ENCODE results near the gene DESI1. TPM values are rescaled to one million over a fixed set of nuclear protein-coding genes. Genes with fewer than 3 reads are reported as not detected.

The DESI1 gene
- total RNA-seq, 4 donors from 2014 or later: 22.3 to 39.4 (median 29.9) TPM

DNA sequence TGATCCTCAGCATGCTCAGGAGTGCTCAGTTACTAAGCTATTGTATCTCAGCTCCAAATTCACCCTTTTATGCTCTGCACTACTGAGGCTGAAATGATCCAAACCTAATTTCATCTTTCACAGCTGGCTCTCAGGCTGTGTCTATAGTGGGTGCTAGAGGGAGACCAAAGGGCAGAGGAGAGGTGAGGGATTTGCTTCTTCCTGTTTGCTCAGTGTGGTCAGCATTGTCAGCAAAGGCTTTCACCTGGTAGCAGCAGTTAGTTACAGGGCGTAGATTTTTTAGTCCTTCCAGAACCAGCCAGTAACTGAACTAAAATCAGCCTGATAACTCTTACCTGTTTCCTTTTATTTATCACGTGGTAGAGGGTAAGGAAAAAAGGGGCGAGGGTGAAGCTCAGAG is 33.5 kb upstream of the DESI1 start:
- Histone ChIP-seq H3K27me3 (no peaks in the 10 kb centered on the region), H3K9me3 (no peaks in the 10 kb centered on the region), H3K4me3 (no peak overlapping the region), H3K4me1 (no peaks in the 10 kb centered on the region), H3K36me3 (peaks cover 0 to 100% (median 3%) of the 10 kb centered on the region in 3 donors), H3K27ac (no peak overlapping the region)
- no peak for DNase-seq
- no peak for TF ChIP-seq POLR2A (IDR thresholded peaks at IDR 0.05)
- TF ChIP-seq, protein P1, sequence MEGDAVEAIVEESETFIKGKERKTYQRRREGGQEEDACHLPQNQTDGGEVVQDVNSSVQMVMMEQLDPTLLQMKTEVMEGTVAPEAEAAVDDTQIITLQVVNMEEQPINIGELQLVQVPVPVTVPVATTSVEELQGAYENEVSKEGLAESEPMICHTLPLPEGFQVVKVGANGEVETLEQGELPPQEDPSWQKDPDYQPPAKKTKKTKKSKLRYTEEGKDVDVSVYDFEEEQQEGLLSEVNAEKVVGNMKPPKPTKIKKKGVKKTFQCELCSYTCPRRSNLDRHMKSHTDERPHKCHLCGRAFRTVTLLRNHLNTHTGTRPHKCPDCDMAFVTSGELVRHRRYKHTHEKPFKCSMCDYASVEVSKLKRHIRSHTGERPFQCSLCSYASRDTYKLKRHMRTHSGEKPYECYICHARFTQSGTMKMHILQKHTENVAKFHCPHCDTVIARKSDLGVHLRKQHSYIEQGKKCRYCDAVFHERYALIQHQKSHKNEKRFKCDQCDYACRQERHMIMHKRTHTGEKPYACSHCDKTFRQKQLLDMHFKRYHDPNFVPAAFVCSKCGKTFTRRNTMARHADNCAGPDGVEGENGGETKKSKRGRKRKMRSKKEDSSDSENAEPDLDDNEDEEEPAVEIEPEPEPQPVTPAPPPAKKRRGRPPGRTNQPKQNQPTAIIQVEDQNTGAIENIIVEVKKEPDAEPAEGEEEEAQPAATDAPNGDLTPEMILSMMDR (IDR thresholded peaks at IDR 0.05): no peak

DNA sequence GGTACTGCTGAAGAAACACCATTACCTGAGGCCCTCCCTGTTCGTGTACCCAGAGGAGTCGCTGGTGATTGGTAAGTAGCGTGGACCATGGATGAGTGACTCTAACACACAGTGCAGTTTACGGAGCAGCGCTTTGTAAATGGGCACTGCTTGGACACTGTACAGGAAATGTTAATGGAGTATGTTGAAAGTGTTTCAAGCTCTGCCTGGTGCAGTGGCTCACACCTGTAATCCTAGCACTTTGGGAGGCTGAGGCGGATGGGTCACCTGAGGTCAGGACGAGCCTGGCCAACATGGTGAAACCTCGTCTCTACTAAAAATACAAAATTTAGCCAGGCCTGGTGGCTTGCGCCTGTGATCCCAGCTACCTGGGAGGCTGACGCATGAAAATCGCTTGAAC is 30.0 kb upstream of the DESI1 start:
- DNase-seq: no peak
- H3K4me3 ChIP-seq: no peak overlapping the region
- peaks cover 0 to 95% (median 3%) of the 10 kb centered on the region in 3 donors for H3K36me3 ChIP-seq
- H3K27me3 ChIP-seq: no peaks in the 10 kb centered on the region
- TF ChIP-seq POLR2A (IDR thresholded peaks at IDR 0.05): no peak
- TF ChIP-seq, protein P1 (IDR thresholded peaks at IDR 0.05): no peak
- no peaks in the 10 kb centered on the region for H3K4me1 ChIP-seq
- H3K27ac ChIP-seq: no peak overlapping the region
- H3K9me3 ChIP-seq: no peaks in the 10 kb centered on the region

DNA sequence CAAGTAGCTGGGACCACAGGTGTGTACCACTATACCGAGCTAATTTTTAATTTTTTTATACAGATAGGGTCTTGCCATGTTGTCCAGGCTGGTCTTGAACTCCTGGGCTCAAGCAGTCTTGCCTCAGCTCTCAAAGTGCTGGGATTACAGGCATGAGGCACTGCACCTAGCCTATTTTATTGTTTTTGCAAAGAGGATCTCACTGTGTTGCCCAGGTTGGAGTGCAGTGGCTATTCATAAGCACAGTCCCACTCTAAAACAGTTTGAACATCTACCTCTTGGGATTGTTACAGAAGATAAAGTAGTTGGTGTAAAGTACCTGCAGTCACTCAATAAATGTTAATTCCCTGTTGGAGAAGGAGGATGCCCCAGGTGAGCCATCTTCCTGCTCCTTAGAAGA is 29.4 kb upstream of the DESI1 start:
- Histone ChIP-seq H3K4me1 (no peaks in the 10 kb centered on the region), H3K27me3 (no peaks in the 10 kb centered on the region), H3K27ac (no peak overlapping the region), H3K36me3 (peaks cover 0 to 93% (median 3%) of the 10 kb centered on the region in 3 donors), H3K4me3 (no peak overlapping the region), H3K9me3 (no peaks in the 10 kb centered on the region)
- DNase-seq: no peak
- TF ChIP-seq POLR2A (IDR thresholded peaks at IDR 0.05): no peak
- TF ChIP-seq, protein P1 (IDR thresholded peaks at IDR 0.05): no peak

GRCh38 chr22:41648432-41648831 is 27.6 kb upstream of the DESI1 start:
- Histone ChIP-seq H3K27me3 (no peaks in the 10 kb centered on the region), H3K4me1 (no peaks in the 10 kb centered on the region), H3K27ac (no peak overlapping the region), H3K36me3 (peaks cover 0 to 92% (median 0%) of the 10 kb centered on the region in 3 donors), H3K4me3 (no peak overlapping the region), H3K9me3 (no peaks in the 10 kb centered on the region)
- TF ChIP-seq POLR2A (IDR thresholded peaks at IDR 0.05): no peak
- TF ChIP-seq, protein P1 (IDR thresholded peaks at IDR 0.05): no peak
- DNase-seq: no peak

- H3K4me3 ChIP-seq: no peak overlapping the region
- no peak overlapping the region for H3K27ac ChIP-seq
- H3K4me1 ChIP-seq: no peaks in the 10 kb centered on the region
- H3K9me3 ChIP-seq: no peaks in the 10 kb centered on the region
- no peak for DNase-seq
- TF ChIP-seq, protein P1 (IDR thresholded peaks at IDR 0.05): no peak
- H3K27me3 ChIP-seq: no peaks in the 10 kb centered on the region
- peaks cover 0 to 92% (median 0%) of the 10 kb centered on the region in 3 donors for H3K36me3 ChIP-seq
Observed at GRCh38 chr22:41647771-41648170, 26.9 kb upstream of the DESI1 start.
